ENCODE measurements around the gene ACTG1. TPM values are rescaled to one million over a fixed set of nuclear protein-coding genes. Genes with fewer than 3 reads are reported as not detected.

The ACTG1 gene
- total and polyA plus RNA-seq, 9 of the 15 experiments (the other 6 are each of a cell fraction or from before 2014, with no cell fraction given) = 224 to 1,775 (median 568) TPM

DNA sequence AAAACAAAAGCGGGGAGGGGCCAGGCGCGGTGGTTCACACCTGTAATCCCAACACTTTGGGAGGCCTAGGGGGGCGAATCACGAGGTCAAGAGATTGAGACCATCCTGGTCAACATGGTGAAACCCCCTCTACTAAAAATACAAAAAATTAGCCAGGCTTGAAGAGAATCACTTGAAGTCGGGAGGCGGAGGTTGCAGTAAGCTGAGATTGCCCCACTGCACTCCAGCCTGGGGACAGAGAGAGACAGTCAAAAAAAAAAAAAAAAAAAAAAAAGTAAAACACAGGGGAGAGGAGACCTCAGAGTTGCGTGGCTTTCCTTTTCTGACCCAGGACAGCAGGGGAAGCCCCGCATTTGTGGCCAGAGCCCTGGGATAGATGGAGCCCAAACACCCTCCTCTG, 19.9 kb downstream of the ACTG1 start (continued):
- TF ChIP-seq, protein P1, sequence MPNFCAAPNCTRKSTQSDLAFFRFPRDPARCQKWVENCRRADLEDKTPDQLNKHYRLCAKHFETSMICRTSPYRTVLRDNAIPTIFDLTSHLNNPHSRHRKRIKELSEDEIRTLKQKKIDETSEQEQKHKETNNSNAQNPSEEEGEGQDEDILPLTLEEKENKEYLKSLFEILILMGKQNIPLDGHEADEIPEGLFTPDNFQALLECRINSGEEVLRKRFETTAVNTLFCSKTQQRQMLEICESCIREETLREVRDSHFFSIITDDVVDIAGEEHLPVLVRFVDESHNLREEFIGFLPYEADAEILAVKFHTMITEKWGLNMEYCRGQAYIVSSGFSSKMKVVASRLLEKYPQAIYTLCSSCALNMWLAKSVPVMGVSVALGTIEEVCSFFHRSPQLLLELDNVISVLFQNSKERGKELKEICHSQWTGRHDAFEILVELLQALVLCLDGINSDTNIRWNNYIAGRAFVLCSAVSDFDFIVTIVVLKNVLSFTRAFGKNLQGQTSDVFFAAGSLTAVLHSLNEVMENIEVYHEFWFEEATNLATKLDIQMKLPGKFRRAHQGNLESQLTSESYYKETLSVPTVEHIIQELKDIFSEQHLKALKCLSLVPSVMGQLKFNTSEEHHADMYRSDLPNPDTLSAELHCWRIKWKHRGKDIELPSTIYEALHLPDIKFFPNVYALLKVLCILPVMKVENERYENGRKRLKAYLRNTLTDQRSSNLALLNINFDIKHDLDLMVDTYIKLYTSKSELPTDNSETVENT (CRISPR knock-in tag; IDR thresholded peaks at IDR 0.05) = no peak
- TF ChIP-seq RFX7 (CRISPR knock-in tag; IDR thresholded peaks at IDR 0.05) = no peak

DNA sequence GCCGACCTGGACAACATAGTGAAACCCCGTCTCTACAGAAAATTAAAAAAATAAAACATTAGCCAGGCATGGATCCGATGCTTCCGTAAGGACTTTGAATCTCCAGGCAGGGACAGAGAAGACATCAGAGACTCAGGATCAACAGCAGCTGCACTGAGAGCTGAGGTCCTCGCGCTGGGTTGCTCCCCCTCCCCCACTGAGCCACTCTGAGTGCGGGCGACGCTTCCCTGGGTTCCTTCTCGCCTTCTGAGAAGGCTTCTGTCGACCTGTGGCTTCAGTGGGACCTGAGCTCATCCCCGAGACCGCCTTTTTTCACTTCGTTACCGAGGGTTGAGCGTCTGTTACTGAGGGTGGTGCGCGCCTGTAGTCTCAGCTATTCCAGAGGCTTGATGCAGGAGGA, 20.4 kb downstream of the ACTG1 start:
- TF ChIP-seq, protein P2, sequence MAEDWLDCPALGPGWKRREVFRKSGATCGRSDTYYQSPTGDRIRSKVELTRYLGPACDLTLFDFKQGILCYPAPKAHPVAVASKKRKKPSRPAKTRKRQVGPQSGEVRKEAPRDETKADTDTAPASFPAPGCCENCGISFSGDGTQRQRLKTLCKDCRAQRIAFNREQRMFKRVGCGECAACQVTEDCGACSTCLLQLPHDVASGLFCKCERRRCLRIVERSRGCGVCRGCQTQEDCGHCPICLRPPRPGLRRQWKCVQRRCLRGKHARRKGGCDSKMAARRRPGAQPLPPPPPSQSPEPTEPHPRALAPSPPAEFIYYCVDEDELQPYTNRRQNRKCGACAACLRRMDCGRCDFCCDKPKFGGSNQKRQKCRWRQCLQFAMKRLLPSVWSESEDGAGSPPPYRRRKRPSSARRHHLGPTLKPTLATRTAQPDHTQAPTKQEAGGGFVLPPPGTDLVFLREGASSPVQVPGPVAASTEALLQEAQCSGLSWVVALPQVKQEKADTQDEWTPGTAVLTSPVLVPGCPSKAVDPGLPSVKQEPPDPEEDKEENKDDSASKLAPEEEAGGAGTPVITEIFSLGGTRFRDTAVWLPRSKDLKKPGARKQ (CRISPR knock-in tag; IDR thresholded peaks at IDR 0.05) = no peak
- TF ChIP-seq RNF2 (IDR thresholded peaks at IDR 0.05) = no peak
- TF ChIP-seq, protein P3, sequence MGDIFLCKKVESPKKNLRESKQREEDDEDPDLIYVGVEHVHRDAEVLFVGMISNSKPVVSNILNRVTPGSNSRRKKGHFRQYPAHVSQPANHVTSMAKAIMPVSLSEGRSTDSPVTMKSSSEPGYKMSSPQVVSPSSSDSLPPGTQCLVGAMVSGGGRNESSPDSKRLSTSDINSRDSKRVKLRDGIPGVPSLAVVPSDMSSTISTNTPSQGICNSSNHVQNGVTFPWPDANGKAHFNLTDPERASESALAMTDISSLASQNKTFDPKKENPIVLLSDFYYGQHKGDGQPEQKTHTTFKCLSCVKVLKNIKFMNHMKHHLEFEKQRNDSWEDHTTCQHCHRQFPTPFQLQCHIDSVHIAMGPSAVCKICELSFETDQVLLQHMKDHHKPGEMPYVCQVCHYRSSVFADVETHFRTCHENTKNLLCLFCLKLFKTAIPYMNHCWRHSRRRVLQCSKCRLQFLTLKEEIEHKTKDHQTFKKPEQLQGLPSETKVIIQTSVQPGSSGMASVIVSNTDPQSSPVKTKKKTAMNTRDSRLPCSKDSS (IDR thresholded peaks at IDR 0.05; ENCODE audit: low read depth, partially characterized antibody) = no peak
- no peak for TF ChIP-seq HOXB6 (CRISPR knock-in tag; IDR thresholded peaks at IDR 0.05; ENCODE audit: borderline replicate concordance)
- TF ChIP-seq BRF1 (IDR thresholded peaks at IDR 0.05; ENCODE audit: borderline replicate concordance, extremely low read depth, insufficient read length) = no peak
- no peak for TF ChIP-seq STAT5B (CRISPR knock-in tag; IDR thresholded peaks at IDR 0.05)
- TF ChIP-seq ZNF445 (CRISPR knock-in tag; IDR thresholded peaks at IDR 0.05; ENCODE audit: low read depth) = no peak
- no peak overlapping the region for H3K27ac ChIP-seq (ENCODE audit: extremely low read depth, low read depth, low read length)
- POLR2A ChIA-PET = interaction anchor here (3.1 to 4.3 kb wide), 2 partner anchors 15 to 21 kb away, joined by 18 to 46 read pairs; partner anchors contain the start of gene ACTG1
- no peaks in the 10 kb centered on the region for H3K9me3 ChIP-seq (replicated peaks; ENCODE audit: control insufficient read depth, insufficient read depth, low read depth, low read length)
- H3K4me2 ChIP-seq (ENCODE audit: insufficient read depth, low read length) = no peak overlapping the region
- H3K79me2 ChIP-seq (ENCODE audit: control insufficient read depth, insufficient read depth, low read length) = peaks cover 11% of the 10 kb centered on the region; the same call in 2 of the 3 replicates
- H3K27me3 ChIP-seq (ENCODE audit: control insufficient read depth in 2 of 2, insufficient read depth in 2 of 2, low read length in 2 of 2) = no peaks in the 10 kb centered on the region
- in situ Hi-C loops (cut with MboI) = no loop called here
- H3K4me1 ChIP-seq (replicated peaks in 1 of 2; ENCODE audit: control insufficient read depth in 2 of 2, insufficient read depth in 2 of 2, low read length in 2 of 2) = peaks cover 7 to 49% of the 10 kb centered on the region in 2 experiments; a peak in 4 of 5 replicates
- no peak overlapping the region for H2AFZ ChIP-seq (ENCODE audit: low read depth, low read length)
- 39% methylated on average over 16 of the region's 18 CpGs for WGBS (ENCODE audit: insufficient coverage, low coverage, missing lambda C conversion rate)
- H3K36me3 ChIP-seq (ENCODE audit: control insufficient read depth, insufficient read depth, low read length) = no peaks in the 10 kb centered on the region
- DNase-seq (ENCODE audit: extremely low read depth in 1 of 4, low spot score in 3 of 4) = no peak
- intact Hi-C loops (cut with micrococcal nuclease) = no loop called here
- no peak overlapping the region for H3K4me3 ChIP-seq
- ATAC-seq = no peak
- no peak overlapping the region for H3K9ac ChIP-seq (ENCODE audit: insufficient read depth in 1 of 2, low read depth in 2 of 2, low read length in 2 of 2)
- no peak for FAIRE-seq
- BruUV-seq (replicated peaks) = no TSS peak
- CTCF ChIA-PET (ENCODE audit: low intra/inter-chr PET ratio) = no interaction called here
- H3K9me1 ChIP-seq (ENCODE audit: control insufficient read depth, insufficient read depth, low read length) = no peaks in the 10 kb centered on the region
- H4K20me1 ChIP-seq (replicated peaks; ENCODE audit: control insufficient read depth, insufficient read depth, low read length) = no peaks in the 10 kb centered on the region

Data from K562 (cell line).